GM12801 (cell line): ENCODE results near the gene MRTFA.

ENCODE experiments used
- CTCF ChIP-seq: IDR thresholded peaks from one replicate; pipeline ENCODE4 v1.5.1; 2011; ENCODE audit warnings: control low read depth; ENCODE audit not compliant: insufficient read length; ENCODE audit errors: extremely low read depth

The MRTFA gene

GRCh38 chr22:40385036-40385782, 251.3 kb downstream of the MRTFA start:
- TF ChIP-seq CTCF = no peak

- no peak for TF ChIP-seq CTCF
Measured at GRCh38 chr22:40383905-40384304, 252.6 kb downstream of the MRTFA start.

GRCh38 chr22:40381461-40381860, 255.1 kb downstream of the MRTFA start:
- no peak for TF ChIP-seq CTCF

- no peak for TF ChIP-seq CTCF
Measured at GRCh38 chr22:40377931-40378330, 258.6 kb downstream of the MRTFA start.

GRCh38 chr22:40376149-40376548, 260.4 kb downstream of the MRTFA start:
- TF ChIP-seq CTCF = no peak

GRCh38 chr22:40374567-40374966, 262.0 kb downstream of the MRTFA start:
- no peak for TF ChIP-seq CTCF

- no peak for TF ChIP-seq CTCF
Measured at GRCh38 chr22:40368836-40369235, 267.7 kb downstream of the MRTFA start.
